Parathyroid adenoma (tissue), 2 donors: ENCODE results near the gene DAPK1.

Source experiments
- H2AFZ ChIP-seq: fragments of 300-600 bp; sonication (generic); one replicate; pipeline ENCODE4 v1.7.0; 2017; ENCODE audit warnings: antibody characterized with exemption, mild to moderate bottlenecking
- H3K27ac ChIP-seq: fragments of 300-600 bp; sonication (generic); one replicate; pipeline ENCODE4 v1.7.0; 2017
- H3K27me3 ChIP-seq: fragments of 300-600 bp; sonication (generic); one replicate; pipeline ENCODE4 v1.7.0; 2017; ENCODE audit warnings: low read length; ENCODE audit not compliant: control insufficient read depth, insufficient read depth
- H3K36me3 ChIP-seq: fragments of 300-600 bp; sonication (generic); one replicate; pipeline ENCODE4 v1.7.0; 2017; ENCODE audit warnings: low read length; ENCODE audit not compliant: control insufficient read depth, insufficient read depth
- H3K4me1 ChIP-seq: fragments of 300-600 bp; sonication (generic); one replicate; pipeline ENCODE4 v1.7.0; 2017; ENCODE audit warnings: control low read depth
- H3K4me2 ChIP-seq: fragments of 300-600 bp; sonication (generic); one replicate; pipeline ENCODE4 v1.7.0; 2017; ENCODE audit warnings: low read length
- H3K4me3 ChIP-seq: fragments of 300-600 bp; sonication (generic); one replicate; pipeline ENCODE4 v1.7.0; 2017; ENCODE audit warnings: low read depth, low read length
- H3K79me2 ChIP-seq: fragments of 300-600 bp; sonication (generic); one replicate; pipeline ENCODE4 v1.7.0; 2017; ENCODE audit warnings: control low read depth
- H3K9ac ChIP-seq: fragments of 300-600 bp; sonication (generic); one replicate; pipeline ENCODE4 v1.7.0; 2017; ENCODE audit warnings: mild to moderate bottlenecking
- H3K9me3 ChIP-seq: fragments of 300-600 bp; sonication (generic); one replicate; pipeline ENCODE4 v1.7.0; 2017; ENCODE audit warnings: low read length; ENCODE audit not compliant: control insufficient read depth
- CTCF ChIP-seq: fragments of 300-600 bp; sonication (generic); IDR thresholded peaks from one replicate; pipeline ENCODE4 v1.7.0; 2017; ENCODE audit warnings: antibody characterized with exemption, mild to moderate bottlenecking
- donor health status: primary hyperparathyroidism.

Gene DAPK1

GRCh38 chr9:87707805-87708506, 210.3 kb downstream of the DAPK1 start:
- Histone ChIP-seq H3K4me1 (no peaks in the 10 kb centered on the region), H3K4me3 (no peak overlapping the region), H2AFZ (no peak overlapping the region), H3K4me2 (no peak overlapping the region), H3K9ac (no peak overlapping the region), H3K36me3 (no peaks in the 10 kb centered on the region), H3K27ac (no peak overlapping the region), H3K9me3 (no peaks in the 10 kb centered on the region), H3K27me3 (no peaks in the 10 kb centered on the region), H3K79me2 (no peaks in the 10 kb centered on the region)
- no peak for TF ChIP-seq CTCF

GRCh38 chr9:87708546-87708945, 210.9 kb downstream of the DAPK1 start:
- Histone ChIP-seq H3K27ac (no peak overlapping the region), H3K27me3 (no peaks in the 10 kb centered on the region), H3K36me3 (no peaks in the 10 kb centered on the region), H3K4me1 (peaks cover 2% of the 10 kb centered on the region), H3K9me3 (no peaks in the 10 kb centered on the region), H3K9ac (no peak overlapping the region), H3K4me3 (no peak overlapping the region), H3K79me2 (no peaks in the 10 kb centered on the region), H2AFZ (no peak overlapping the region), H3K4me2 (no peak overlapping the region)
- no peak for TF ChIP-seq CTCF

- Histone ChIP-seq H2AFZ (no peak overlapping the region), H3K27ac (no peak overlapping the region), H3K36me3 (no peaks in the 10 kb centered on the region), H3K27me3 (no peaks in the 10 kb centered on the region), H3K9me3 (no peaks in the 10 kb centered on the region), H3K4me1 (peaks cover 3% of the 10 kb centered on the region), H3K4me2 (no peak overlapping the region), H3K9ac (no peak overlapping the region), H3K79me2 (no peaks in the 10 kb centered on the region), H3K4me3 (no peak overlapping the region)
- TF ChIP-seq CTCF: no peak
Measured at GRCh38 chr9:87708986-87709728, 211.5 kb downstream of the DAPK1 start.

GRCh38 chr9:87710443-87710842, 212.8 kb downstream of the DAPK1 start:
- H3K27ac ChIP-seq: no peak overlapping the region
- no peak for TF ChIP-seq CTCF

More at GRCh38 chr9:87710443-87710842, 212.8 kb downstream of the DAPK1 start:
- Histone ChIP-seq H3K36me3 (no peaks in the 10 kb centered on the region), H3K79me2 (no peaks in the 10 kb centered on the region), H3K27me3 (no peaks in the 10 kb centered on the region), H3K9me3 (no peaks in the 10 kb centered on the region), H3K9ac (no peak overlapping the region), H3K4me1 (peaks cover 3% of the 10 kb centered on the region), H2AFZ (no peak overlapping the region), H3K4me3 (no peak overlapping the region), H3K4me2 (no peak overlapping the region)
